ENCODE results near the gene AIF1. TPM values are rescaled to one million over a fixed set of nuclear protein-coding genes. Genes with fewer than 3 reads are reported as not detected.
A peak's percentile ranks its signal among the peaks of the same experiment; 100 is the strongest.

The AIF1 gene
- total RNA-seq, 4 donors from 2014 or later, result 1.5 to 25.6 (median 14.5) TPM

- peaks cover 0 to 5% of the 10 kb centered on the region in 2 donors for H3K4me1 ChIP-seq
- DNase-seq, result no peak
- no peaks in the 10 kb centered on the region for H3K36me3 ChIP-seq
- intact Hi-C loops (cut with DNase I; ENCODE audit: low total_unique reads), result no loop called here
- no peak for TF ChIP-seq CTCF (IDR thresholded peaks at IDR 0.05)
- TF ChIP-seq POLR2A (IDR thresholded peaks at IDR 0.05), result no peak
- H3K4me3 ChIP-seq, result no peak overlapping the region
- H3K27me3 ChIP-seq, result no peaks in the 10 kb centered on the region
- no peak overlapping the region for H3K27ac ChIP-seq
- no peaks in the 10 kb centered on the region for H3K9me3 ChIP-seq
These were observed 35.2 kb upstream of the AIF1 start for GRCh38 chr6:31579546-31580437.

- Histone ChIP-seq H3K9me3 (no peaks in the 10 kb centered on the region), H3K4me1 (peaks cover 0 to 5% of the 10 kb centered on the region in 2 donors), H3K36me3 (no peaks in the 10 kb centered on the region), H3K4me3 (peak overlapping the region; percentile 57 to 78), H3K27me3 (no peaks in the 10 kb centered on the region), H3K27ac (peak overlapping the region; percentile 80 to 92)
- TF ChIP-seq POLR2A (IDR thresholded peaks at IDR 0.05) (no peak), CTCF (IDR thresholded peaks at IDR 0.05) (no peak)
- DNase-seq, result no peak
- intact Hi-C loops (cut with DNase I; ENCODE audit: low total_unique reads), result no loop called here
These were observed 34.6 kb upstream of the AIF1 start for GRCh38 chr6:31580438-31580740.

- Histone ChIP-seq H3K27me3 (no peaks in the 10 kb centered on the region), H3K9me3 (no peaks in the 10 kb centered on the region), H3K36me3 (no peaks in the 10 kb centered on the region), H3K4me3 (peak overlapping the region; percentile 57 to 78), H3K4me1 (peaks cover 0 to 5% of the 10 kb centered on the region in 2 donors), H3K27ac (peak overlapping the region; percentile 80 to 92)
- peak; percentile 85 to 88 for DNase-seq
- intact Hi-C loops (cut with DNase I; ENCODE audit: low total_unique reads), result no loop called here
- TF ChIP-seq CTCF (IDR thresholded peaks at IDR 0.05) (peak; percentile 91 to 98 (median 96)), POLR2A (IDR thresholded peaks at IDR 0.05) (peak; percentile 40 to 52)
These were observed 34.1 kb upstream of the AIF1 start for GRCh38 chr6:31580807-31581433.

- H3K4me3 ChIP-seq, result peak overlapping the region; percentile 57 to 78
- H3K4me1 ChIP-seq, result peaks cover 0 to 5% of the 10 kb centered on the region in 2 donors
- no peaks in the 10 kb centered on the region for H3K27me3 ChIP-seq
- DNase-seq, result no peak
- TF ChIP-seq POLR2A (IDR thresholded peaks at IDR 0.05) (no peak), CTCF (IDR thresholded peaks at IDR 0.05) (no peak)
- intact Hi-C loops (cut with DNase I; ENCODE audit: low total_unique reads), result no loop called here
- no peaks in the 10 kb centered on the region for H3K9me3 ChIP-seq
- peak overlapping the region; percentile 80 to 92 for H3K27ac ChIP-seq
- no peaks in the 10 kb centered on the region for H3K36me3 ChIP-seq
These were observed 33.4 kb upstream of the AIF1 start for GRCh38 chr6:31581434-31582229.
